Thyroid gland (tissue), 4 donors: ENCODE measurements around the gene HOXA7. TPM values are rescaled to one million over a fixed set of nuclear protein-coding genes. Genes with fewer than 3 reads are reported as not detected.
A peak's percentile ranks its signal among the peaks of the same experiment; 100 is the strongest.

ENCODE experiments used
- DNase-seq, 2 donors: peaks; one replicate each; pipeline ENCODE4 v3.0.0-alpha.2; 2019
- H3K27ac ChIP-seq, 3 donors: fragments of 200-600 bp; sonication (generic); 1 replicate in 2 of 3; 2 replicates in 1 of 3; pipeline ENCODE4 v1.5.1; 2016 to 2019; ENCODE audit warnings: mild to moderate bottlenecking in 1 of 3, moderate library complexity in 1 of 3
- H3K27me3 ChIP-seq: fragments of 200-600 bp; sonication (generic); one replicate; pipeline ENCODE4 v1.5.1; 2019
- H3K36me3 ChIP-seq, 2 donors: fragments of 200-600 bp; sonication (generic); one replicate each; pipeline ENCODE4 v1.5.1; 2016 to 2019
- H3K4me1 ChIP-seq, 2 donors: fragments of 200-600 bp; sonication (generic); one replicate each; pipeline ENCODE4 v1.5.1; 2017 to 2019
- H3K4me3 ChIP-seq, 3 donors: fragments of 200-600 bp; sonication (generic); replicated peaks in 1 of 3; 1 replicate in 2 of 3; 2 replicates in 1 of 3; pipeline ENCODE4 v1.5.1; 2016; ENCODE audit warnings: mild to moderate bottlenecking in 1 of 3
- H3K9me3 ChIP-seq: fragments of 200-600 bp; sonication (generic); one replicate; pipeline ENCODE4 v1.5.1; 2017
- POLR2A ChIP-seq, 2 donors: fragments of 450-650 bp; IDR thresholded peaks; one replicate each; pipeline ENCODE4 v1.6.1; 2017; ENCODE audit warnings: antibody characterized with exemption in 2 of 2, mild to moderate bottlenecking in 2 of 2, moderate library complexity in 1 of 2
- WGBS, 2 donors: methylation state at CpG; one replicate each; pipeline ENCODE4 v1.1.5; 2017; 5-methylcytosine and 5-hydroxymethylcytosine counted together
- intact Hi-C: fragments of 100-400 bp; cut with DNase I; formaldehyde crosslinking; loops from one replicate; pipeline ENCODE4 v1.15.1; 2023
- total RNA-seq, 4 donors: library from RNA; depleted of rRNA; stranded (reverse); fragments of >200 nt; gene quantifications; one replicate each; pipeline ENCODE4 v1.2.3, GENCODE V29; 2016
- TF ChIP-seq, protein P1 (sequence below), 6 experiments: fragments of 200-600 bp in 3 of 6; fragments of 450-650 bp in 3 of 6; sonication (generic) in 3 of 6; IDR thresholded peaks; one replicate each; pipeline ENCODE4 v1.5.1; 2016 to 2019; ENCODE audit warnings: antibody characterized with exemption in 6 of 6, mild to moderate bottlenecking in 2 of 6, inconsistent platforms in 1 of 6, moderate library complexity in 1 of 6

HOXA7 gene
- total RNA-seq, 4 donors from 2014 or later, result 0.34 to 2.1 (median 0.74) TPM

DNA sequence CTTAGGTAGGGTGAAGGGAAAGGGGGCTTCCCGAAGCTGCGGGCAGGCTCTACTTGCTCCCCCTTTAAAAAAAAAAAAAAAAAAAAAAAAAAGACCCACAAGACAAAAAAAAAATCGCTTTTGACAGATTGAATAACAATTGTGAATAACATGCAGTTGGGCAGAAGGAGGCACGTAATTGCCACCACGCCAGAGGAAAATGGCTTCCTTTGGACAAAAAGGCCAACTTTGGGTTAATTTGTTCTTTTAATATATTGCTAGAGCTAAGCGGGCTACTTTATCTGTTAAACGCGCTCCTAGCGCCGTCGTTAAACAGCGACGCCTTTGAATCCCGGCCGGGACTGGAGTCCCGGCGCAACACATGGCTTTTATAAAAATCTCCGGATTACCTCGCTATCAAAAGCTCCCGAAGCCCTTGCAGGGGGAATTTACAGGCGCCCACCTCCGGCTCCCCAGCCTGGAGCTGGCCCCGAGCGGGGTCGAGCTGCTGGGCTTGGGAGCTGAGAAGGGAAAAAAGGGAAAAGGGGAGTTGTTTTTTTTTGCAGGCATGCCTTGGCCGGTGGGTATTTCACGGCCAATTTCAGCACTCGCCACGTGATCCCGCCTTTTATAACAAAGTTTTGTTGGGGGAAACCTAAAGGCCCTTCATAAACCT is 27.3 kb upstream of the HOXA7 start:
- Histone ChIP-seq H3K27ac (no peak overlapping the region), H3K27me3 (peaks cover 96% of the 10 kb centered on the region), H3K4me3 (peak overlapping the region in 1 of 3 donors; percentile 4), H3K36me3 (no peaks in the 10 kb centered on the region), H3K4me1 (peaks cover 21 to 40% of the 10 kb centered on the region in 2 donors), H3K9me3 (no peaks in the 10 kb centered on the region)
- intact Hi-C loops, result no loop called here
- 6 to 8% methylated on average over 29 to 30 of the region's 30 CpGs for WGBS, 2 donors
- TF ChIP-seq, protein P1, sequence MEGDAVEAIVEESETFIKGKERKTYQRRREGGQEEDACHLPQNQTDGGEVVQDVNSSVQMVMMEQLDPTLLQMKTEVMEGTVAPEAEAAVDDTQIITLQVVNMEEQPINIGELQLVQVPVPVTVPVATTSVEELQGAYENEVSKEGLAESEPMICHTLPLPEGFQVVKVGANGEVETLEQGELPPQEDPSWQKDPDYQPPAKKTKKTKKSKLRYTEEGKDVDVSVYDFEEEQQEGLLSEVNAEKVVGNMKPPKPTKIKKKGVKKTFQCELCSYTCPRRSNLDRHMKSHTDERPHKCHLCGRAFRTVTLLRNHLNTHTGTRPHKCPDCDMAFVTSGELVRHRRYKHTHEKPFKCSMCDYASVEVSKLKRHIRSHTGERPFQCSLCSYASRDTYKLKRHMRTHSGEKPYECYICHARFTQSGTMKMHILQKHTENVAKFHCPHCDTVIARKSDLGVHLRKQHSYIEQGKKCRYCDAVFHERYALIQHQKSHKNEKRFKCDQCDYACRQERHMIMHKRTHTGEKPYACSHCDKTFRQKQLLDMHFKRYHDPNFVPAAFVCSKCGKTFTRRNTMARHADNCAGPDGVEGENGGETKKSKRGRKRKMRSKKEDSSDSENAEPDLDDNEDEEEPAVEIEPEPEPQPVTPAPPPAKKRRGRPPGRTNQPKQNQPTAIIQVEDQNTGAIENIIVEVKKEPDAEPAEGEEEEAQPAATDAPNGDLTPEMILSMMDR (IDR thresholded peaks at IDR 0.05), result no peak
- no peak for DNase-seq

DNA sequence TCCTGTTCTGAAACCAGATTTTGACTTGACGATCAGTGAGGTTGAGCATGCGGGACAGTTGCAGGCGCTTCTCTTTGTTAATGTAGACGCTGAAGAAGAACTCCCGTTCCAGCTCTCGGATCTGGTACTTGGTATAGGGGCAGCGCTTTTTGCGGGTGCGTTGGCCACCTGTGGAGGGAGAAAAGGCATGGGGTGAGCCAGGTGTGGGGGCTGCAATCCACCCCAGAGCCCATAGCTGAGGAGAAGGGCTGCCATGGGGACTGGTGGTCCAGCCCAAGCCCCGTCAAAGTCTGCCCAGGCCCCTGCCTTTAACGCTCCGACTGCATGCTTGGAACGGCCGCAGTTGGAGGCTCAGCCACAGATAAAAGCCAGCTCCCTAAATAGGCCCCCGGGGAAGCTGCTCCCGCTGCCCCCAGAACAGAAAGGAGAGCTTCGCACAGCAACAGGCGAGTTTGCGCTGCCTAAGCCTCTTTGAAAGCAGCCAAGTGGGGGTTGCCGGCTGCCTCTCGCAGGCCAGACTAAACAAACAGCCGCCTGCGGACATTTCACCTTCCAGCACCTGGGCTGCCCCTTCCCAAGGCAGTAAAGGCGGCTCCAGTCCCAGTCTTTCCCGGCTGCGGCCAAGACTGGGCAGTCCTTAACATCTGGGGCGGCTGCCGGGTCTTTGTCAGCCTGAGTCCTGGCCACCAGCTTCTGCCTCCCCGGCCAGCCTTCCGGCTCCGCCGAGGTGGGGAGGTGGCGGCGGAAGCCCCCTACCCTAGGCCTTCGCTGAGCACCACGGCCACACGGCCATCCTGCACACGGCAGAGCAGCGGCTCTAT is 26.6 kb upstream of the HOXA7 start:
- intact Hi-C loops, result no loop called here
- Histone ChIP-seq H3K36me3 (no peaks in the 10 kb centered on the region), H3K27ac (no peak overlapping the region), H3K9me3 (no peaks in the 10 kb centered on the region), H3K4me1 (peaks cover 15 to 33% of the 10 kb centered on the region in 2 donors), H3K4me3 (no peak overlapping the region), H3K27me3 (peaks cover 96% of the 10 kb centered on the region)
- no peak for TF ChIP-seq POLR2A (IDR thresholded peaks at IDR 0.05)
- TF ChIP-seq, protein P1 (IDR thresholded peaks at IDR 0.05), result no peak
- WGBS, 2 donors, result 12% methylated on average over 24 to 31 of the region's 39 CpGs
- DNase-seq, result no peak

DNA sequence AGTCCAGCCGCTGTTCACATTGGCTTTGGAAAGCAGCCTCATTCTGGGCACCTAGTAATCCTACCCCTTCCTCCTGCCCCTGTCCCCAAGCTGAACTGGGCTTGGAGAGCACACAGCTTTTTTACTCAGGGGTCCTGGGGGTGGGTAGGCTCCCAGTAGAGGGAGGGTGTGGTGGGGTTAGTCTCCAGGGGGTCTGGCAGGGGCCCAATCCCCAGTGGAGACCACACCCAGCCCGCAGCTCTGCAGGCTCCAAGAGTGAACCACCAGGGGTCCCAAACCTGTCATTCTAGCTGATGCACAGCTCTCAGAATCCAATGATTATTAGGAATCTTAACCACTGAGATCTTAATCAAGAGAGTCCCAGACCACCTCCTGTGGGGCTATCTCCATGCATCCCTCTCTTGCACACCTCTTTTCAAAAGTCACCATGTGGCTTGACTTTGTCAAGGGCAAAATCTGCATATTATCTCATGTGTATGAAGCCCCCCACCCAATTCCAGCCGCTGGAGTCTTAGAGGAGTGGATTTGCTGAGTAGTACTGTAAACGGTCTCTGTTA is 25.9 kb upstream of the HOXA7 start:
- intact Hi-C loops, result no loop called here
- Histone ChIP-seq H3K27ac (no peak overlapping the region), H3K4me1 (peaks cover 15 to 28% of the 10 kb centered on the region in 2 donors)

DNA sequence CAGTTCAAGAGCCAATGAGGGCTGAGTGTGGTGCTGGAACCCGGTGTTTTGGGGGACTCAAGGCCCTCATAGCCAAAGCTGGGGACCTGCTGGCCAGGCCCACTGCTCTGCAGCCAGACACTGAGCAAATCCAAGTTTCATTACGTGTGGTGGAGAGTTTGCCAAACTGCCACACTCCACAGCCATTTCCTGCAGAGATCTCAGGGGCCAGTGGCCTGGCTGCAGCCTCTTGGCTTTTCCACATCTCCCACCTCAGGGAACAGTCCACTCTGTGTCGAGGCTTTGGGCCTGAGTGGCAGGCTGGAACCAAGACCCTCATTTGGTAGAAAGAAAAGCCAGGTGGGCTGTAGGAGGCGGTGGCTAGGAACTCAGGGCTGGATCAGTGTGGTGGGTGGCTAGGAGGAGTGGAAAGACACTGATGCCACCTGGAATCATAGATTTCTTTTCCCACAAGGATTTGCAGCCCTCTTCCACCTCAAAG is 25.4 kb upstream of the HOXA7 start:
- no peak for TF ChIP-seq POLR2A (IDR thresholded peaks at IDR 0.05)
- TF ChIP-seq, protein P1 (IDR thresholded peaks at IDR 0.05), result no peak
- Histone ChIP-seq H3K9me3 (no peaks in the 10 kb centered on the region), H3K36me3 (no peaks in the 10 kb centered on the region), H3K27ac (no peak overlapping the region), H3K4me3 (no peak overlapping the region), H3K4me1 (peaks cover 15 to 28% of the 10 kb centered on the region in 2 donors), H3K27me3 (peaks cover 88% of the 10 kb centered on the region)
- 27 to 44% methylated on average over 4 of the region's 4 CpGs for WGBS, 2 donors
- intact Hi-C loops, result no loop called here
- no peak for DNase-seq

More for the DNA sequence above, 25.9 kb upstream of the HOXA7 start:
- no peak for TF ChIP-seq POLR2A (IDR thresholded peaks at IDR 0.05)
- TF ChIP-seq, protein P1 (IDR thresholded peaks at IDR 0.05), result no peak
- Histone ChIP-seq H3K36me3 (no peaks in the 10 kb centered on the region), H3K4me3 (no peak overlapping the region), H3K27me3 (peaks cover 92% of the 10 kb centered on the region), H3K9me3 (no peaks in the 10 kb centered on the region)
- 19 to 26% methylated on average over 3 to 4 of the region's 4 CpGs for WGBS, 2 donors
- DNase-seq, result no peak
